CD14-positive monocyte (primary cell): ENCODE measurements around the gene KDM3A. TPM values are rescaled to one million over a fixed set of nuclear protein-coding genes. Genes with fewer than 3 reads are reported as not detected.

ENCODE experiments used
- DNase-seq, 3 donors: peaks; one replicate each; pipeline ENCODE4 v3.0.0-alpha.2; 2011 to 2022
- H2AFZ ChIP-seq: 2 replicates; pipeline ENCODE4 v1.6.0; 2012; ENCODE audit warnings: mild to moderate bottlenecking, low read depth, low read length, inconsistent platforms; ENCODE audit not compliant: insufficient read depth, poor library complexity, severe bottlenecking
- H3K27ac ChIP-seq, 2 donors: 1 replicate in 1 of 2; 2 replicates in 1 of 2; pipeline ENCODE4 v1.5.1; 2012 to 2013; ENCODE audit warnings: low read length in 2 of 2, control low read depth in 1 of 2, inconsistent platforms in 1 of 2, low read depth in 1 of 2, mild to moderate bottlenecking in 1 of 2
- H3K27me3 ChIP-seq, 2 donors: one replicate each; pipeline versions ENCODE4 v1.6.0 to v1.6.1; 2011 to 2013; ENCODE audit warnings: low read length in 2 of 2; ENCODE audit not compliant: control insufficient read depth in 2 of 2, insufficient read depth in 2 of 2
- H3K36me3 ChIP-seq, 2 donors: replicated peaks in 1 of 2; 1 replicate in 1 of 2; 2 replicates in 1 of 2; pipeline versions ENCODE4 v1.5.1 to v1.6.1; 2012 to 2013; ENCODE audit warnings: low read length in 2 of 2, control low read depth in 1 of 2, inconsistent platforms in 1 of 2, mild to moderate bottlenecking in 1 of 2; ENCODE audit not compliant: insufficient read depth in 2 of 2, control insufficient read depth in 1 of 2
- H3K4me1 ChIP-seq, 2 donors: 1 replicate in 1 of 2; 2 replicates in 1 of 2; pipeline versions ENCODE4 v1.5.1 to v1.6.1; 2012 to 2013; ENCODE audit warnings: low read length in 2 of 2, control low read depth in 1 of 2, inconsistent platforms in 1 of 2, mild to moderate bottlenecking in 1 of 2, moderate library complexity in 1 of 2; ENCODE audit not compliant: insufficient read depth in 2 of 2, control insufficient read depth in 1 of 2
- H3K4me2 ChIP-seq: replicated peaks from 2 replicates; pipeline ENCODE3; 2012; ENCODE audit warnings: low read length, moderate library complexity, mild to moderate bottlenecking; ENCODE audit not compliant: poor library complexity, severe bottlenecking; ENCODE audit errors: extremely low read depth
- H3K4me3 ChIP-seq, 3 experiments: fragments of 200-600 bp in 1 of 3; sonication (generic) in 1 of 3; replicated peaks in 1 of 3; 1 replicate in 2 of 3; 2 replicates in 1 of 3; pipeline ENCODE4 v1.5.1; 2011 to 2013; ENCODE audit warnings: low read length in 3 of 3, mild to moderate bottlenecking in 3 of 3, control low read depth in 2 of 3, low read depth in 2 of 3, inconsistent platforms in 1 of 3, moderate library complexity in 1 of 3
- H3K79me2 ChIP-seq: 2 replicates; pipeline ENCODE4 v1.6.0; 2012; ENCODE audit warnings: mild to moderate bottlenecking, control low read depth, inconsistent platforms, low read length, moderate library complexity; ENCODE audit not compliant: insufficient read depth
- H3K9ac ChIP-seq: 2 replicates; pipeline ENCODE4 v1.6.0; 2017; ENCODE audit warnings: low read length, mild to moderate bottlenecking; ENCODE audit not compliant: insufficient read depth, poor library complexity, severe bottlenecking
- H3K9me3 ChIP-seq, 2 donors: replicated peaks in 1 of 2; 1 replicate in 1 of 2; 2 replicates in 1 of 2; pipeline versions ENCODE4 v1.5.1 to v1.6.1; 2012 to 2013; ENCODE audit warnings: low read length in 2 of 2, control low read depth in 1 of 2; ENCODE audit not compliant: control insufficient read depth in 1 of 2, insufficient read depth in 1 of 2
- H4K20me1 ChIP-seq: 2 replicates; pipeline ENCODE4 v1.6.0; 2012; ENCODE audit warnings: mild to moderate bottlenecking, low read length, control low read depth, moderate library complexity; ENCODE audit not compliant: insufficient read depth
- H3K27ac Mint-ChIP-seq, 7 donors: one replicate each; pipeline ENCODE4 v1.8.0; 2020; ENCODE audit warnings: mild to moderate bottlenecking in 7 of 7, mixed read lengths in 7 of 7, moderate library complexity in 6 of 7, inconsistent platforms in 2 of 7
- H3K27me3 Mint-ChIP-seq, 3 donors: one replicate each; pipeline ENCODE4 v1.8.0; 2021 to 2022; ENCODE audit warnings: low read depth in 3 of 3, mild to moderate bottlenecking in 3 of 3, mixed read lengths in 3 of 3, moderate library complexity in 3 of 3, inconsistent platforms in 1 of 3
- H3K36me3 Mint-ChIP-seq, 2 donors: one replicate each; pipeline ENCODE4 v1.8.0; 2020; ENCODE audit warnings: mixed read lengths in 2 of 2, inconsistent platforms in 1 of 2, mild to moderate bottlenecking in 1 of 2
- H3K4me1 Mint-ChIP-seq: one replicate; pipeline ENCODE4 v1.8.0; 2020; ENCODE audit warnings: mild to moderate bottlenecking, mixed read lengths
- H3K4me3 Mint-ChIP-seq, 2 donors: one replicate each; pipeline ENCODE4 v1.8.0; 2020; ENCODE audit warnings: mild to moderate bottlenecking in 2 of 2, mixed read lengths in 2 of 2, moderate library complexity in 1 of 2
- H3K9me3 Mint-ChIP-seq, 7 donors: one replicate each; pipeline ENCODE4 v1.8.0; 2020 to 2022; ENCODE audit warnings: mixed read lengths in 7 of 7, mild to moderate bottlenecking in 6 of 7, moderate library complexity in 6 of 7, inconsistent platforms in 2 of 7
- WGBS: methylation state at CpG from one replicate; pipeline ENCODE4 v1.1.5; 2013; ENCODE audit warnings: missing lambda C conversion rate; ENCODE audit not compliant: insufficient coverage; 5-methylcytosine and 5-hydroxymethylcytosine counted together
- intact Hi-C, 2 donors: fragments of 100-400 bp; cut with micrococcal nuclease; formaldehyde crosslinking; loops; one replicate each; pipeline versions ENCODE4 v1.15.0 to v1.15.1; 2023
- polyA plus RNA-seq, 3 donors: library from polyadenylated mRNA; depleted of rRNA in 1 of 3; unstranded in 2 of 3; stranded (reverse) in 1 of 3; fragments of 300-500 nt in 2 of 3; fragments of >200 nt in 1 of 3; fragmentation: Illumina TruSeq in 2 of 3; gene quantifications; 1 replicate in 2 of 3; 2 replicates in 1 of 3; pipeline ENCODE4 v1.2.3, GENCODE V29; 2012 to 2021
- TF ChIP-seq, protein P1 (sequence below): fragments of 200-600 bp; IDR thresholded peaks from one replicate; pipeline ENCODE4 v1.8.0; 2022; ENCODE audit warnings: antibody characterized with exemption, mild to moderate bottlenecking

Gene KDM3A
- polyA plus RNA-seq, 3 donors: 3.3 to 21.2 (median 7.4) TPM

DNA sequence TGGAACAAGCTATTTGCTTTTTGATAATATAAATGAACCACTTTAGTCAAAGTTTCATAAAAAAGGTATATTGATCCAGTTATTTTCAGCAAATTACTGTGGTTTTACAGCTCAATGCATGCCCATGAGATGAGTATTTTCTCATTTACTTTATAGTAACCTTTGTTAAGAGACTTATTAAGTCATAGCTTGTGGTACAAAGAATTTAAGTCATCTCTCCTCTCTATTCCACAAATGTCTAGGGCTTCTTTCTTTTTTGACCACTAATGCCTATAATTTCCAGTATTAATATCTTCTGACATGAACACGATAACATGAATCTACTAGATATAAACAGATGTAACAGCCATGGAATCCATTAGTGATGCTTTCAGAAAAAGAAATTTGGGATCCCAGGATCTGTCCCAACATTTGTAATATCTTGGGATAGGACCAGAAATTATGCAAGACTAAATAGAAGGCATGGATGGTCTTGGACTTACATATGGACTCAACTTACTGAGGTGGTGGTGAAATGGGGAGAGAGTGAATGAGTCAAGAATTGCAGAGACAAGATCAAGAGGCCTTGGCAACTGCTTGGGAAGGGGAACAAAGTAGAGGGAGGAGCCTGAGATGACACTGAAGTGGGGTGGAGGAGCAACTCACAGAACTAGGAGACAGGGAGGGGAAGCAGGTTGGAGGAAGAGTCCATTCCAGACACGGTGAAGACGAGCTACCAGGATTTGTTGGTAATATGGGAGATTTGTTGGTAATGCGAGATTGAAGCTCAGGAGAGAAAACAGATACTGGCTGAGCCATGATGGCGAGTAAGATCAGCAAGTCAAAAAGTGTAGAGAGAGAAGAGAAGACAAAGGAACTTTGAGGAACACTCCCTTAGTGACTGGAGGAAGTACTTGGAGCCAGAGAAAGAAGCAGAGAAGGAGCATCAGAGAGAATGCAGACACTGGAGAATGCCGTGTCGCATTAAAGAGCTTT, 42.4 kb upstream of the KDM3A start:
- WGBS: 75% methylated on average over 6 of the region's 7 CpGs
- peaks cover 10% of the 10 kb centered on the region for H3K4me1 Mint-ChIP-seq
- no peaks in the 10 kb centered on the region for H3K79me2 ChIP-seq
- no peaks in the 10 kb centered on the region for H3K36me3 Mint-ChIP-seq
- peaks cover 0 to 3% of the 10 kb centered on the region in 2 donors for H3K4me1 ChIP-seq
- H3K4me3 ChIP-seq: no peak overlapping the region
- no peaks in the 10 kb centered on the region for H3K36me3 ChIP-seq
- intact Hi-C loops: no loop called here
- H4K20me1 ChIP-seq: no peaks in the 10 kb centered on the region
- no peak overlapping the region for H3K9ac ChIP-seq
- H3K9me3 Mint-ChIP-seq: peaks cover 0 to 3% (median 0%) of the 10 kb centered on the region in 7 donors
- H3K27ac Mint-ChIP-seq: peak overlapping the region in 5 of 7 donors; percentile 8 to 81 (median 39)
- no peak overlapping the region for H3K27ac ChIP-seq
- no peaks in the 10 kb centered on the region for H3K9me3 ChIP-seq
- peak in 1 of 3 donors; percentile 21 for DNase-seq
- H3K27me3 ChIP-seq: no peaks in the 10 kb centered on the region
- peak overlapping the region in 1 of 2 donors; percentile 66 for H3K4me3 Mint-ChIP-seq
- peak overlapping the region; percentile 54 for H2AFZ ChIP-seq
- H3K4me2 ChIP-seq: peak overlapping the region; percentile 8
- TF ChIP-seq, protein P1, sequence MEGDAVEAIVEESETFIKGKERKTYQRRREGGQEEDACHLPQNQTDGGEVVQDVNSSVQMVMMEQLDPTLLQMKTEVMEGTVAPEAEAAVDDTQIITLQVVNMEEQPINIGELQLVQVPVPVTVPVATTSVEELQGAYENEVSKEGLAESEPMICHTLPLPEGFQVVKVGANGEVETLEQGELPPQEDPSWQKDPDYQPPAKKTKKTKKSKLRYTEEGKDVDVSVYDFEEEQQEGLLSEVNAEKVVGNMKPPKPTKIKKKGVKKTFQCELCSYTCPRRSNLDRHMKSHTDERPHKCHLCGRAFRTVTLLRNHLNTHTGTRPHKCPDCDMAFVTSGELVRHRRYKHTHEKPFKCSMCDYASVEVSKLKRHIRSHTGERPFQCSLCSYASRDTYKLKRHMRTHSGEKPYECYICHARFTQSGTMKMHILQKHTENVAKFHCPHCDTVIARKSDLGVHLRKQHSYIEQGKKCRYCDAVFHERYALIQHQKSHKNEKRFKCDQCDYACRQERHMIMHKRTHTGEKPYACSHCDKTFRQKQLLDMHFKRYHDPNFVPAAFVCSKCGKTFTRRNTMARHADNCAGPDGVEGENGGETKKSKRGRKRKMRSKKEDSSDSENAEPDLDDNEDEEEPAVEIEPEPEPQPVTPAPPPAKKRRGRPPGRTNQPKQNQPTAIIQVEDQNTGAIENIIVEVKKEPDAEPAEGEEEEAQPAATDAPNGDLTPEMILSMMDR: no peak
- no peaks in the 10 kb centered on the region for H3K27me3 Mint-ChIP-seq

DNA sequence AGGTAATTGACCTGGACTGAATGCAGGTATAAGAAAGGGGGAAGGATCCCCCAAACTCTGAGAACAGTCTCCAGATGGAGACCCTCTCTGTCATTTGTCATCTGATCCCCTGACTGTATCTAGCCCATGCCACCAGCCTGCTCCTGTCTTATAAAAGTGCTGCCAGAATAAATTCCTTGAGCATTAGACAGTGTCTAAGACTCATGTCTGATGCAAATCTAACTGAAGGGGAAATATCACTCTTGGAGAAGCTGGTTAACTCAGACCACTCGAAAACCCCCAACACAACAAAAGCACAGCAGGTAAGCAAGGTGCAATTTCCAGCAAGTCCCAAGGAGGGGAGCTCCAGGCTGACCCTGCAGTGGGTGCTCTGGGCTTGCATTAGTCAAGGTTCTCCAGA, 40.9 kb upstream of the KDM3A start:
- Mint-ChIP-seq H3K4me3 (no peak overlapping the region), H3K27me3 (no peaks in the 10 kb centered on the region), H3K27ac (no peak overlapping the region), H3K36me3 (no peaks in the 10 kb centered on the region), H3K9me3 (peaks cover 0 to 3% (median 1%) of the 10 kb centered on the region in 7 donors), H3K4me1 (peaks cover 10% of the 10 kb centered on the region)
- H3K4me1 ChIP-seq: peaks cover 0 to 3% of the 10 kb centered on the region in 2 donors
- WGBS: 100% methylated on average over 1 of the region's 1 CpG
- no peaks in the 10 kb centered on the region for H3K9me3 ChIP-seq
- H3K27me3 ChIP-seq: no peaks in the 10 kb centered on the region
- H2AFZ ChIP-seq: no peak overlapping the region
- no peak overlapping the region for H3K9ac ChIP-seq
- H3K27ac ChIP-seq: no peak overlapping the region
- no peak overlapping the region for H3K4me3 ChIP-seq
- no peaks in the 10 kb centered on the region for H4K20me1 ChIP-seq
- H3K79me2 ChIP-seq: no peaks in the 10 kb centered on the region
- DNase-seq: no peak
- intact Hi-C loops: no loop called here
- H3K36me3 ChIP-seq: no peaks in the 10 kb centered on the region
- TF ChIP-seq, protein P1: no peak
- H3K4me2 ChIP-seq: no peak overlapping the region
